Muscle layer of colon (tissue), 2 donors: Measurements from ENCODE around the gene ARHGAP11B.
"Not testable (repeated sequence)": the region's sequence is repeated elsewhere in the genome, so short reads cannot be mapped to it uniquely, and the experiment has no call there.

Experiments
- H3K27ac ChIP-seq: one replicate; pipeline ENCODE4 v1.7.0; 2013; ENCODE audit warnings: low read depth, mild to moderate bottlenecking, low read length, moderate library complexity
- H3K27me3 ChIP-seq, 2 donors: one replicate each; pipeline ENCODE4 v1.7.0; 2013; ENCODE audit warnings: low read length in 2 of 2, mild to moderate bottlenecking in 2 of 2; ENCODE audit not compliant: insufficient read depth in 2 of 2, control insufficient read depth in 1 of 2
- H3K36me3 ChIP-seq: one replicate; pipeline ENCODE4 v1.7.0; 2013; ENCODE audit warnings: mild to moderate bottlenecking, low read length; ENCODE audit not compliant: insufficient read depth
- H3K4me1 ChIP-seq: one replicate; pipeline ENCODE4 v1.7.0; 2013; ENCODE audit warnings: mild to moderate bottlenecking, low read length; ENCODE audit not compliant: insufficient read depth
- H3K4me3 ChIP-seq, 2 donors: one replicate each; pipeline ENCODE4 v1.7.0; 2013; ENCODE audit warnings: low read length in 2 of 2, low read depth in 1 of 2, mild to moderate bottlenecking in 1 of 2, moderate library complexity in 1 of 2
- H3K9ac ChIP-seq: one replicate; pipeline ENCODE4 v1.7.0; 2013; ENCODE audit warnings: low read length
- H3K9me3 ChIP-seq: one replicate; pipeline ENCODE4 v1.7.0; 2013; ENCODE audit warnings: mild to moderate bottlenecking, low read length
- donor health status: abdominal sarcoma.
- donor health status: Adenocarcinoma of cecum.

The ARHGAP11B gene

GRCh38 chr15:30625436-30626193 lies at the start of gene ARHGAP11B:
Gene ARHGAP11B, plus strand, starts transcription at chr15:30626128.
- not testable (repeated sequence) for H3K27me3 ChIP-seq, H3K9me3 ChIP-seq, H3K4me1 ChIP-seq, H3K36me3 ChIP-seq
- Histone ChIP-seq H3K9ac (peak within 1 kb of the TSS; percentile 44), H3K4me3 (peak within 1 kb of the TSS; percentile 45 to 76), H3K27ac (peak within 1 kb of the TSS; percentile 84)

GRCh38 chr15:30579394-30579970 lies 46.4 kb upstream of the ARHGAP11B start:
- not testable (repeated sequence) for H3K27ac ChIP-seq, H3K36me3 ChIP-seq, H3K4me1 ChIP-seq, H3K27me3 ChIP-seq, H3K9ac ChIP-seq, H3K9me3 ChIP-seq, H3K4me3 ChIP-seq

- H3K4me1 ChIP-seq, H3K4me3 ChIP-seq, H3K27me3 ChIP-seq, H3K9ac ChIP-seq, H3K27ac ChIP-seq, H3K9me3 ChIP-seq, H3K36me3 ChIP-seq: not testable (repeated sequence)
Observed at GRCh38 chr15:30580716-30581115, 45.2 kb upstream of the ARHGAP11B start.

DNA sequence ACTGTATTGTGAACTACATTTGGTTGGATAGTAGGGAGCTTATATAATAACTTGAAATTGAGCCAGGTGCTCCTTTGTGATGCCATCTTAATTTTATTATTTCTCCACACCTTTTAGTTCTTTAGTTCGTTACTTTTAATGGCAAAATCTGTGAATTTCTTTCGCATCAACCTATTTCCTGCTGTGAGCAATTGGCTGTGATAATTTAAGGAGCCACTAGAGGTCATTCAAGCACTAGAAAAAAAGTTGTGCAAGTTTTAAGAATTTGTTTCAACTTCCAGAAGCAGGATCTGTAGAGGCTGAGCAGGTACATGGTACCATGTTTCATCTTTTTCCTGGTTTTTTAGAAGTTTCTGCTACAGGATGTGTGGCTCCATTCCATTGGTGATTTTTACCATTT lies 27.0 kb upstream of the ARHGAP11B start:
- not testable (repeated sequence) for H3K9me3 ChIP-seq, H3K4me3 ChIP-seq, H3K27ac ChIP-seq, H3K9ac ChIP-seq, H3K36me3 ChIP-seq, H3K4me1 ChIP-seq, H3K27me3 ChIP-seq

- H3K27ac ChIP-seq, H3K27me3 ChIP-seq, H3K4me1 ChIP-seq, H3K9me3 ChIP-seq, H3K36me3 ChIP-seq, H3K9ac ChIP-seq, H3K4me3 ChIP-seq: not testable (repeated sequence)
Observed at GRCh38 chr15:30603796-30604195, 22.1 kb upstream of the ARHGAP11B start, which contains the start of gene GOLGA8H. Gene GOLGA8H, plus strand, starts transcription at chr15:30604028. Its CDS starts 98 bp downstream, at chr15:30604126.

GRCh38 chr15:30612271-30612670 lies 13.7 kb upstream of the ARHGAP11B start:
- H3K36me3 ChIP-seq, H3K4me3 ChIP-seq, H3K27ac ChIP-seq, H3K9ac ChIP-seq, H3K4me1 ChIP-seq, H3K27me3 ChIP-seq, H3K9me3 ChIP-seq: not testable (repeated sequence)

GRCh38 chr15:30621342-30621741 lies 4.6 kb upstream of the ARHGAP11B start:
- H3K36me3 ChIP-seq, H3K27me3 ChIP-seq, H3K9ac ChIP-seq, H3K27ac ChIP-seq, H3K4me3 ChIP-seq, H3K9me3 ChIP-seq, H3K4me1 ChIP-seq: not testable (repeated sequence)

DNA sequence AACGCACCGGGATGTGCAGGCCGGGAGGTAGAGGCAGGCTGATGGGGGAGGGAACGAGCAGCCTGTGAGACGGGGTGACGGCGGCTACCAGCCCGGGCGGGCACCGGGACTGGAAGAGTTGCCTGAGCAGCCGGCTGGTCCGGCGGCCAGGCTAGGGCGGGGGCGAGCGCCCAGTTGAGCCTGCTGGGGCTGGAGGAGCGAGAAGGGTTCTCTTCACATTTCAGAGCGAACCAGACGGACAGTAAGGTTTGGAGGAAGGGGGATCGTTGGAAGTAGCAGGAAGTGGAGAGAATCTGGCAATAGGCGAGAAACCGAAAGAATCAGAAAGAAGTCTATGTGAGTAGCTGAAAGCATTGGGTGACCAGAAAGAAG lies 252 bp downstream of the ARHGAP11B start:
- peak overlapping the region; percentile 44 for H3K9ac ChIP-seq
- not testable (repeated sequence) for H3K9me3 ChIP-seq, H3K27ac ChIP-seq

GRCh38 chr15:30626632-30627031 lies 704 bp downstream of the ARHGAP11B start:
- peak overlapping the region; percentile 44 for H3K9ac ChIP-seq
- H3K4me3 ChIP-seq = peak overlapping the region in 1 of 2 donors; percentile 76
- H3K4me1 ChIP-seq, H3K36me3 ChIP-seq, H3K9me3 ChIP-seq, H3K27ac ChIP-seq, H3K27me3 ChIP-seq: not testable (repeated sequence)

More for the DNA sequence above, 252 bp downstream of the ARHGAP11B start:
- not testable (repeated sequence) for H3K36me3 ChIP-seq, H3K27me3 ChIP-seq, H3K4me1 ChIP-seq
- H3K4me3 ChIP-seq = peak overlapping the region; percentile 45 to 76

GRCh38 chr15:30650012-30650929 lies 24.3 kb downstream of the ARHGAP11B start:
- no peak overlapping the region for H3K4me3 ChIP-seq
- H3K4me1 ChIP-seq = no peaks in the 10 kb centered on the region
- no peak overlapping the region for H3K27ac ChIP-seq
- H3K36me3 ChIP-seq = no peaks in the 10 kb centered on the region
- H3K9ac ChIP-seq = no peak overlapping the region
- no peaks in the 10 kb centered on the region for H3K9me3 ChIP-seq
- no peaks in the 10 kb centered on the region for H3K27me3 ChIP-seq

GRCh38 chr15:30661154-30661553 lies 35.2 kb downstream of the ARHGAP11B start:
- H3K27me3 ChIP-seq, H3K9ac ChIP-seq, H3K4me3 ChIP-seq, H3K4me1 ChIP-seq, H3K27ac ChIP-seq, H3K9me3 ChIP-seq, H3K36me3 ChIP-seq: not testable (repeated sequence)
